Liver (tissue), 9 donors: ENCODE results near the gene DNAJC15. TPM values are rescaled to one million over a fixed set of nuclear protein-coding genes. Genes with fewer than 3 reads are reported as not detected.

Source experiments
- DNase-seq: peaks from one replicate; pipeline ENCODE4 v3.0.0-alpha.2; 2017; ENCODE audit warnings: low spot score
- H3K27ac ChIP-seq, 2 donors: one replicate each; pipeline ENCODE4 v1.7.0; 2013; ENCODE audit warnings: inconsistent platforms in 2 of 2, low read length in 2 of 2, control low read depth in 1 of 2, low read depth in 1 of 2, mild to moderate bottlenecking in 1 of 2
- H3K27me3 ChIP-seq, 4 donors: one replicate each; pipeline versions ENCODE4 v1.6.1 to v1.7.0; 2013; ENCODE audit warnings: low read length in 3 of 4, inconsistent platforms in 1 of 4, mild to moderate bottlenecking in 1 of 4, moderate library complexity in 1 of 4; ENCODE audit not compliant: control insufficient read depth in 4 of 4, insufficient read depth in 4 of 4
- H3K36me3 ChIP-seq, 4 donors: one replicate each; pipeline versions ENCODE4 v1.6.1 to v1.7.0; 2013; ENCODE audit warnings: low read length in 3 of 4, mild to moderate bottlenecking in 3 of 4, low read depth in 1 of 4, moderate library complexity in 1 of 4; ENCODE audit not compliant: control insufficient read depth in 4 of 4, insufficient read depth in 3 of 4
- H3K4me1 ChIP-seq, 4 donors: one replicate each; pipeline versions ENCODE4 v1.6.1 to v1.7.0; 2013; ENCODE audit warnings: low read length in 3 of 4, mild to moderate bottlenecking in 3 of 4, moderate library complexity in 1 of 4; ENCODE audit not compliant: control insufficient read depth in 4 of 4, insufficient read depth in 4 of 4
- H3K4me3 ChIP-seq, 3 donors: one replicate each; pipeline versions ENCODE4 v1.6.1 to v1.7.0; 2013; ENCODE audit warnings: low read length in 3 of 3, control low read depth in 1 of 3, low read depth in 1 of 3, mild to moderate bottlenecking in 1 of 3
- H3K9ac ChIP-seq, 2 donors: one replicate each; pipeline ENCODE4 v1.7.0; 2013; ENCODE audit warnings: low read length in 2 of 2, mild to moderate bottlenecking in 2 of 2, moderate library complexity in 2 of 2, control low read depth in 1 of 2, low read depth in 1 of 2
- H3K9me3 ChIP-seq, 4 donors: one replicate each; pipeline versions ENCODE4 v1.6.1 to v1.7.0; 2013; ENCODE audit warnings: low read length in 3 of 4; ENCODE audit not compliant: control insufficient read depth in 4 of 4
- CTCF ChIP-seq: fragments of 150-350 bp; IDR thresholded peaks from 2 replicates; pipeline ENCODE4 v1.5.1; 2017; ENCODE audit warnings: improper control_type of control experiment, low read depth, low read length; ENCODE audit not compliant: missing input control
- FOXA2 ChIP-seq: IDR thresholded peaks from 2 replicates; pipeline ENCODE4 v1.6.1; 2016; ENCODE audit warnings: antibody characterized with exemption
- GABPA ChIP-seq, 2 donors: IDR thresholded peaks in 1 of 2; conservative IDR thresholded peaks in 1 of 2; 2 replicates each; pipeline ENCODE4 v1.6.1; 2016; ENCODE audit warnings: antibody characterized with exemption in 2 of 2, mild to moderate bottlenecking in 1 of 2, moderate library complexity in 1 of 2
- HNF4A ChIP-seq, 2 donors: conservative IDR thresholded peaks; 2 replicates each; pipeline ENCODE4 v1.6.1; 2016; ENCODE audit warnings: antibody characterized with exemption in 2 of 2, mild to moderate bottlenecking in 2 of 2
- HNF4G ChIP-seq: IDR thresholded peaks from 2 replicates; pipeline ENCODE4 v1.6.1; 2016; ENCODE audit warnings: antibody characterized with exemption
- JUND ChIP-seq, 2 donors: IDR thresholded peaks; 2 replicates each; pipeline ENCODE4 v1.6.1; 2016; ENCODE audit warnings: antibody characterized with exemption in 2 of 2
- MAX ChIP-seq: IDR thresholded peaks from 2 replicates; pipeline ENCODE4 v1.6.1; 2016; ENCODE audit warnings: antibody characterized with exemption
- NR2F2 ChIP-seq: IDR thresholded peaks from 2 replicates; pipeline ENCODE4 v1.6.1; 2016; ENCODE audit warnings: antibody characterized with exemption
- RAD21 ChIP-seq, 2 donors: IDR thresholded peaks; 2 replicates each; pipeline ENCODE4 v1.6.1; 2016; ENCODE audit warnings: antibody characterized with exemption in 2 of 2, mild to moderate bottlenecking in 2 of 2
- RXRA ChIP-seq, 2 donors: IDR thresholded peaks; 2 replicates each; pipeline ENCODE4 v1.6.1; 2017 to 2018; ENCODE audit warnings: antibody characterized with exemption in 2 of 2, mild to moderate bottlenecking in 1 of 2
- SP1 ChIP-seq: IDR thresholded peaks from 2 replicates; pipeline ENCODE4 v1.6.1; 2018; ENCODE audit warnings: antibody characterized with exemption, mild to moderate bottlenecking
- TAF1 ChIP-seq: conservative IDR thresholded peaks from 2 replicates; pipeline ENCODE4 v1.6.1; 2016; ENCODE audit warnings: antibody characterized with exemption, mild to moderate bottlenecking
- YY1 ChIP-seq: IDR thresholded peaks from 2 replicates; pipeline ENCODE4 v1.6.1; 2016; ENCODE audit warnings: antibody characterized with exemption, mild to moderate bottlenecking
- ZBTB33 ChIP-seq: IDR thresholded peaks from 2 replicates; pipeline ENCODE4 v1.6.1; 2016; ENCODE audit warnings: antibody characterized with exemption
- WGBS: extraction: QIAGEN DNeasy Blood & Tissue Kit; methylation state at CpG from one replicate; pipeline ENCODE4 v1.1.7; 2013; 5-methylcytosine and 5-hydroxymethylcytosine counted together
- polyA plus RNA-seq, 2 donors: library from polyadenylated mRNA; stranded (reverse) in 1 of 2; unstranded in 1 of 2; fragments of 200-250 nt in 1 of 2; fragments of >200 nt in 1 of 2; fragmentation: Nextera tagmentation in 1 of 2; extraction: Ambion mirVana in 1 of 2; gene quantifications; one replicate each; pipeline versions ENCODE4 v1.2.1 to v1.2.3, GENCODE V29; 2013 to 2015
- total RNA-seq, 2 donors: library from RNA; depleted of rRNA; stranded (reverse); fragments of >200 nt; gene quantifications; one replicate each; pipeline ENCODE4 v1.2.3, GENCODE V29; 2014
- TF ChIP-seq, protein P1 (sequence below): IDR thresholded peaks from 2 replicates; pipeline ENCODE4 v1.6.1; 2016; ENCODE audit warnings: antibody characterized with exemption
- TF ChIP-seq, protein P2 (sequence below): IDR thresholded peaks from 2 replicates; pipeline ENCODE4 v1.6.1; 2016; ENCODE audit warnings: antibody characterized with exemption, mild to moderate bottlenecking
- donor health status: healthy.
- donor health status: healthy.
- donor health status: healthy.
- donor health status: healthy.
- donor health status: healthy.

The DNAJC15 gene
- total and polyA plus RNA-seq, 4 donors: 5.8 to 55.4 (median 14.0) TPM

GRCh38 chr13:43009506-43009905 is 13.9 kb upstream of the DNAJC15 start:
- no peak overlapping the region for H3K27ac ChIP-seq
- WGBS: 90% methylated on average over 1 of the region's 1 CpG
- TF ChIP-seq JUND (IDR thresholded peaks at IDR 0.05) (no peak), HNF4A (conservative IDR thresholded peaks at IDR 0.05) (no peak), MAX (no peak), RXRA (IDR thresholded peaks at IDR 0.05) (no peak)
- TF ChIP-seq, protein P1, sequence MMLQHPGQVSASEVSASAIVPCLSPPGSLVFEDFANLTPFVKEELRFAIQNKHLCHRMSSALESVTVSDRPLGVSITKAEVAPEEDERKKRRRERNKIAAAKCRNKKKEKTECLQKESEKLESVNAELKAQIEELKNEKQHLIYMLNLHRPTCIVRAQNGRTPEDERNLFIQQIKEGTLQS: no peak
- H3K9ac ChIP-seq: no peak overlapping the region
- no peaks in the 10 kb centered on the region for H3K9me3 ChIP-seq
- no peaks in the 10 kb centered on the region for H3K4me1 ChIP-seq
- H3K36me3 ChIP-seq: no peaks in the 10 kb centered on the region
- H3K27me3 ChIP-seq: peaks cover 0 to 2% (median 0%) of the 10 kb centered on the region in 4 donors
- no peak for DNase-seq
- no peak overlapping the region for H3K4me3 ChIP-seq

GRCh38 chr13:43014162-43014561 is 9.2 kb upstream of the DNAJC15 start:
- H3K9me3 ChIP-seq: no peaks in the 10 kb centered on the region
- DNase-seq: no peak
- no peak overlapping the region for H3K4me3 ChIP-seq
- no peaks in the 10 kb centered on the region for H3K36me3 ChIP-seq
- no peaks in the 10 kb centered on the region for H3K4me1 ChIP-seq
- WGBS: 72% methylated on average over 3 of the region's 3 CpGs
- H3K27ac ChIP-seq: no peak overlapping the region
- no peak overlapping the region for H3K9ac ChIP-seq
- TF ChIP-seq GABPA (IDR thresholded peaks at IDR 0.05 in 1 of 2, conservative IDR thresholded peaks at IDR 0.05 in 1 of 2): no peak
- TF ChIP-seq, protein P2, sequence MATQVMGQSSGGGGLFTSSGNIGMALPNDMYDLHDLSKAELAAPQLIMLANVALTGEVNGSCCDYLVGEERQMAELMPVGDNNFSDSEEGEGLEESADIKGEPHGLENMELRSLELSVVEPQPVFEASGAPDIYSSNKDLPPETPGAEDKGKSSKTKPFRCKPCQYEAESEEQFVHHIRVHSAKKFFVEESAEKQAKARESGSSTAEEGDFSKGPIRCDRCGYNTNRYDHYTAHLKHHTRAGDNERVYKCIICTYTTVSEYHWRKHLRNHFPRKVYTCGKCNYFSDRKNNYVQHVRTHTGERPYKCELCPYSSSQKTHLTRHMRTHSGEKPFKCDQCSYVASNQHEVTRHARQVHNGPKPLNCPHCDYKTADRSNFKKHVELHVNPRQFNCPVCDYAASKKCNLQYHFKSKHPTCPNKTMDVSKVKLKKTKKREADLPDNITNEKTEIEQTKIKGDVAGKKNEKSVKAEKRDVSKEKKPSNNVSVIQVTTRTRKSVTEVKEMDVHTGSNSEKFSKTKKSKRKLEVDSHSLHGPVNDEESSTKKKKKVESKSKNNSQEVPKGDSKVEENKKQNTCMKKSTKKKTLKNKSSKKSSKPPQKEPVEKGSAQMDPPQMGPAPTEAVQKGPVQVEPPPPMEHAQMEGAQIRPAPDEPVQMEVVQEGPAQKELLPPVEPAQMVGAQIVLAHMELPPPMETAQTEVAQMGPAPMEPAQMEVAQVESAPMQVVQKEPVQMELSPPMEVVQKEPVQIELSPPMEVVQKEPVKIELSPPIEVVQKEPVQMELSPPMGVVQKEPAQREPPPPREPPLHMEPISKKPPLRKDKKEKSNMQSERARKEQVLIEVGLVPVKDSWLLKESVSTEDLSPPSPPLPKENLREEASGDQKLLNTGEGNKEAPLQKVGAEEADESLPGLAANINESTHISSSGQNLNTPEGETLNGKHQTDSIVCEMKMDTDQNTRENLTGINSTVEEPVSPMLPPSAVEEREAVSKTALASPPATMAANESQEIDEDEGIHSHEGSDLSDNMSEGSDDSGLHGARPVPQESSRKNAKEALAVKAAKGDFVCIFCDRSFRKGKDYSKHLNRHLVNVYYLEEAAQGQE: no peak
- no peak for TF ChIP-seq NR2F2
- TF ChIP-seq SP1: no peak
- TF ChIP-seq JUND (IDR thresholded peaks at IDR 0.05): no peak
- TF ChIP-seq RXRA (IDR thresholded peaks at IDR 0.05): no peak
- TF ChIP-seq MAX: no peak
- no peak for TF ChIP-seq RAD21 (IDR thresholded peaks at IDR 0.05)
- no peak for TF ChIP-seq TAF1
- no peak for TF ChIP-seq YY1
- no peak for TF ChIP-seq HNF4A (conservative IDR thresholded peaks at IDR 0.05)
- peaks cover 0 to 2% (median 0%) of the 10 kb centered on the region in 4 donors for H3K27me3 ChIP-seq

DNA sequence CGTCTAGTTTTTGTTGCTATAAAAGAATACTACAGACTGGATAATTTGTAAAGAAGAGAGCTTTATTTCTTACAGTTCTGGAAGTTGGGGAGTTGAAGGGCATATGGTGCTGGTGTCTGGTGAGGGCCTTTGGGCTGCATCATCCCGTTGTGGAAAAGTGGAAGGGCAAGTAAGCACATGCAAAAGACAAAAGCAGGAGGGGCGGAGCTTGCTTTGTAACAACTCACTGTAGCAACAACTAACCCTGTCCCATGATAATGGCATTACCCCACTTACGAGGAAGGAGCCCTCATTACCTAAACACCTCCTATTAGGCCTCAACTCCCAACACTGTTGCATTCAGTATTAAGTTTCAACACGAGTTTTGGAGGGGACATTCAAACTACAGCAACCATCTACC is 7.2 kb upstream of the DNAJC15 start:
- no peak overlapping the region for H3K4me3 ChIP-seq
- H3K27ac ChIP-seq: no peak overlapping the region
- no peak for DNase-seq
- no peaks in the 10 kb centered on the region for H3K9me3 ChIP-seq
- WGBS: 86% methylated on average over 5 of the region's 5 CpGs
- peaks cover 0 to 2% (median 0%) of the 10 kb centered on the region in 4 donors for H3K27me3 ChIP-seq
- TF ChIP-seq RXRA (IDR thresholded peaks at IDR 0.05) (no peak), ZBTB33 (no peak), TAF1 (no peak), MAX (no peak), FOXA2 (no peak), RAD21 (IDR thresholded peaks at IDR 0.05) (no peak), GABPA (IDR thresholded peaks at IDR 0.05 in 1 of 2, conservative IDR thresholded peaks at IDR 0.05 in 1 of 2) (no peak), NR2F2 (no peak), CTCF (no peak), SP1 (no peak), HNF4A (conservative IDR thresholded peaks at IDR 0.05) (no peak), HNF4G (no peak)
- TF ChIP-seq, protein P1: no peak
- no peak overlapping the region for H3K9ac ChIP-seq
- H3K36me3 ChIP-seq: no peaks in the 10 kb centered on the region
- H3K4me1 ChIP-seq: no peaks in the 10 kb centered on the region
